HG03159 (cell line): ENCODE results near the gene CDH19.

Source experiments
- ATAC-seq: cut with Tn5 transposase; IDR thresholded peaks from one replicate; pipeline ENCODE4 v1.9.1; 2021; ENCODE audit warnings: mild to moderate bottlenecking, moderate library complexity; ENCODE audit not compliant: unreplicated experiment

CDH19 gene

DNA sequence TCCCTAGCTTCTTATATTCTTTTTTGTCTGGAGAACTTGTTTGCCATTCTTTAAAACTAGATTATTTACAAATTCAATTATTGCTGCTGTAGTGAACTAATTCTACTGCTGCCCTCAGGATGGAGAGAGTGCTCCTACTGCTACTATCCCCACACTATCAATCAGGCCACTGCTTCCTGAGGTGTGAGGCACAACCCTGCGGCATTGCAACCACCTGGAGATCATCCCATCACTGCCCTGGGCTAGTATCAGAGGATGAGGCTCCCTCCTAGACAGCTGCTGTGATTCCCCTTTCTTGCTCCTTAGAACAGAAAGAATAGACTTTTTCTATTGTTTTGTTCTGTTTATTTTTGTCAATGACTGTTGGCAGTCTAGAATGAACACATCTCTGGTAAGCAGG lies 146.6 kb downstream of the CDH19 start:
- ATAC-seq, result no peak
